Esophagus muscularis mucosa (tissue), 3 donors: Measurements from ENCODE around the gene CTDSP2.

Source experiments
- POLR2A ChIP-seq: fragments of 450-650 bp; IDR thresholded peaks from one replicate; pipeline ENCODE4 v1.6.1; 2017; ENCODE audit warnings: antibody characterized with exemption, moderate library complexity, mild to moderate bottlenecking, low read depth
- POLR2AphosphoS5 ChIP-seq, 2 donors: sonication (generic); formaldehyde crosslinking; IDR thresholded peaks; one replicate each; pipeline ENCODE4 v1.6.1; 2017; ENCODE audit warnings: antibody characterized with exemption in 2 of 2
- TF ChIP-seq, protein P1 (sequence below), 3 experiments: fragments of 200-600 bp in 2 of 3; fragments of 450-650 bp in 1 of 3; sonication (generic) in 2 of 3; IDR thresholded peaks; one replicate each; pipeline ENCODE4 v1.5.1; 2017 to 2019; ENCODE audit warnings: antibody characterized with exemption in 3 of 3, mild to moderate bottlenecking in 2 of 3, moderate library complexity in 1 of 3

DNA sequence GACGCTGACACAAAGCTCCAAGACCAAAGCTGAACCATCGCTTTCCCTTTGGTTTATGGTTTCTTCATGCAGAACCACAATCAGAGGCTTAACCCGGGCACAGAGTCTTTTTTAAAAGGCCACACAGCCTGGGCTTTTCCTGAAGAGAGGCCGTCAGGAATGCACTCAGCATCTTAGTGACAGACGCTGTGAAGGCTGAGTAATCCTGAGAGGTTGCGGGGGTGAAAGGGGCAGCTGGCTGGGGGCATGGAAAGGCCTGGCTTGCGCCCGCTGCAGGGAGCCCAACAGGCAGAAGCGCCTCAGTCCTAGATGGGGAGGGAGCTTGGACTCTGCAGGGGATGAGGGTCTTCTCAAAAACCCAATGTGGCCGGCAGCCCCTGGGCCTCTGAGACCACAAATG, 13.6 kb downstream of the CTDSP2 start:
- no peak for TF ChIP-seq POLR2A
- TF ChIP-seq, protein P1, sequence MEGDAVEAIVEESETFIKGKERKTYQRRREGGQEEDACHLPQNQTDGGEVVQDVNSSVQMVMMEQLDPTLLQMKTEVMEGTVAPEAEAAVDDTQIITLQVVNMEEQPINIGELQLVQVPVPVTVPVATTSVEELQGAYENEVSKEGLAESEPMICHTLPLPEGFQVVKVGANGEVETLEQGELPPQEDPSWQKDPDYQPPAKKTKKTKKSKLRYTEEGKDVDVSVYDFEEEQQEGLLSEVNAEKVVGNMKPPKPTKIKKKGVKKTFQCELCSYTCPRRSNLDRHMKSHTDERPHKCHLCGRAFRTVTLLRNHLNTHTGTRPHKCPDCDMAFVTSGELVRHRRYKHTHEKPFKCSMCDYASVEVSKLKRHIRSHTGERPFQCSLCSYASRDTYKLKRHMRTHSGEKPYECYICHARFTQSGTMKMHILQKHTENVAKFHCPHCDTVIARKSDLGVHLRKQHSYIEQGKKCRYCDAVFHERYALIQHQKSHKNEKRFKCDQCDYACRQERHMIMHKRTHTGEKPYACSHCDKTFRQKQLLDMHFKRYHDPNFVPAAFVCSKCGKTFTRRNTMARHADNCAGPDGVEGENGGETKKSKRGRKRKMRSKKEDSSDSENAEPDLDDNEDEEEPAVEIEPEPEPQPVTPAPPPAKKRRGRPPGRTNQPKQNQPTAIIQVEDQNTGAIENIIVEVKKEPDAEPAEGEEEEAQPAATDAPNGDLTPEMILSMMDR (IDR thresholded peaks at IDR 0.05) = no peak
- no peak for TF ChIP-seq POLR2AphosphoS5 (IDR thresholded peaks at IDR 0.05)
